GM18907 (cell line): Measurements from ENCODE around the gene ANKRD6.

Experiments used
- ATAC-seq: cut with Tn5 transposase; IDR thresholded peaks from one replicate; pipeline ENCODE4 v1.9.1; 2021; ENCODE audit warnings: mild to moderate bottlenecking, moderate library complexity; ENCODE audit not compliant: unreplicated experiment

Gene ANKRD6

GRCh38 chr6:89681983-89682564 lies 249.1 kb downstream of the ANKRD6 start:
- no peak for ATAC-seq

GRCh38 chr6:89682991-89683390 lies 250.0 kb downstream of the ANKRD6 start:
- ATAC-seq, result no peak
